DOHH2 (cell line): ENCODE data around the gene EPSTI1.
"Not testable (repeated sequence)": the region's sequence is repeated elsewhere in the genome, so short reads cannot be mapped to it uniquely, and the experiment has no call there.

ENCODE experiments used
- H3F3A ChIP-seq: fragments of 200-600 bp; sonication (generic), shearing (Covaris generic); 2 replicates; pipeline ENCODE4 v1.6.0; 2016; ENCODE audit warnings: antibody characterized with exemption, mild to moderate bottlenecking; ENCODE audit not compliant: control insufficient read depth, insufficient read depth
- H3K27ac ChIP-seq: fragments of 200-600 bp; sonication (generic); 2 replicates; pipeline ENCODE4 v1.5.1; 2014; ENCODE audit warnings: low read depth, mild to moderate bottlenecking, low read length, moderate library complexity
- H3K27me3 ChIP-seq: fragments of 200-600 bp; sonication (generic); 2 replicates; pipeline ENCODE4 v1.6.1; 2014; ENCODE audit warnings: mild to moderate bottlenecking, low read length, mixed read lengths; ENCODE audit not compliant: control insufficient read depth
- H3K36me3 ChIP-seq: fragments of 200-600 bp; sonication (generic); 2 replicates; pipeline ENCODE4 v1.6.1; 2014; ENCODE audit warnings: mild to moderate bottlenecking, low read length, moderate library complexity, mixed read lengths; ENCODE audit not compliant: control insufficient read depth
- H3K4me1 ChIP-seq: fragments of 200-600 bp; sonication (generic); 2 replicates; pipeline ENCODE4 v1.6.1; 2014; ENCODE audit warnings: mild to moderate bottlenecking, low read length, mixed read lengths; ENCODE audit not compliant: control insufficient read depth
- H3K4me2 ChIP-seq: fragments of 200-600 bp; sonication (generic); 2 replicates; pipeline ENCODE4 v1.6.0; 2014; ENCODE audit warnings: mild to moderate bottlenecking, low read length, moderate library complexity
- H3K4me3 ChIP-seq: fragments of 200-600 bp; sonication (generic); 2 replicates; pipeline ENCODE4 v1.5.1; 2014; ENCODE audit warnings: mild to moderate bottlenecking, low read length, mixed read lengths
- H3K79me2 ChIP-seq: fragments of 200-600 bp; sonication (generic); 2 replicates; pipeline ENCODE4 v1.6.1; 2014; ENCODE audit warnings: mild to moderate bottlenecking, low read length, mixed read lengths; ENCODE audit not compliant: control insufficient read depth
- H3K9me2 ChIP-seq: fragments of 200-600 bp; sonication (generic); replicated peaks from 2 replicates; pipeline ENCODE4 v1.6.1; 2014; ENCODE audit warnings: mild to moderate bottlenecking, low read length, mixed read lengths; ENCODE audit not compliant: control insufficient read depth
- H3K9me3 ChIP-seq: fragments of 200-600 bp; sonication (generic); 2 replicates; pipeline ENCODE4 v1.6.1; 2014; ENCODE audit warnings: antibody characterized with exemption, low read length, mixed read lengths; ENCODE audit not compliant: control insufficient read depth, insufficient read depth
- H4K20me1 ChIP-seq: fragments of 200-600 bp; sonication (generic); 2 replicates; pipeline ENCODE4 v1.6.0; 2014; ENCODE audit warnings: low read depth, mild to moderate bottlenecking, antibody characterized with exemption, low read length, moderate library complexity; ENCODE audit not compliant: control insufficient read depth, insufficient read depth
- CTCF ChIP-seq: fragments of 200-600 bp; sonication (generic); IDR thresholded peaks from one replicate; pipeline ENCODE4 v1.5.1; 2014; ENCODE audit warnings: antibody characterized with exemption, mild to moderate bottlenecking, low read depth, low read length; ENCODE audit not compliant: poor library complexity, severe bottlenecking
- EZH2phosphoT487 ChIP-seq: fragments of 200-600 bp; sonication (generic); IDR thresholded peaks from 2 replicates; pipeline ENCODE4 v1.6.1; 2017; ENCODE audit warnings: borderline replicate concordance, mild to moderate bottlenecking, antibody characterized with exemption, low read length, moderate library complexity, mixed read lengths

The EPSTI1 gene

GRCh38 chr13:42992764-42993122 is 702 bp upstream of the EPSTI1 start:
- H3K36me3 ChIP-seq: no peaks in the 10 kb centered on the region
- TF ChIP-seq CTCF (no peak), EZH2phosphoT487 (no peak)
- peaks cover 27% of the 10 kb centered on the region for H3K4me1 ChIP-seq
- H3K27ac ChIP-seq: no peak overlapping the region
- no peaks in the 10 kb centered on the region for H3K9me2 ChIP-seq
- H3K27me3 ChIP-seq: no peaks in the 10 kb centered on the region
- H3K9me3 ChIP-seq: no peaks in the 10 kb centered on the region
- H4K20me1 ChIP-seq: no peaks in the 10 kb centered on the region
- H3K4me3 ChIP-seq: peak overlapping the region; percentile 76
- no peaks in the 10 kb centered on the region; the same call in 1 of the 2 replicates for H3F3A ChIP-seq
- H3K79me2 ChIP-seq: no peaks in the 10 kb centered on the region
- H3K4me2 ChIP-seq: peak overlapping the region; percentile 88

- Histone ChIP-seq H3K4me1 (peaks cover 27% of the 10 kb centered on the region), H3K4me3 (peak overlapping the region; percentile 76), H3K4me2 (peak overlapping the region; percentile 88)
- not testable (repeated sequence) for H3K36me3 ChIP-seq, H3K27ac ChIP-seq, H3K79me2 ChIP-seq, H3F3A ChIP-seq, H4K20me1 ChIP-seq, H3K9me3 ChIP-seq, H3K9me2 ChIP-seq, H3K27me3 ChIP-seq
Observed at GRCh38 chr13:42991233-42991897, 676 bp downstream of the EPSTI1 start.

- H3K9me3 ChIP-seq: no peaks in the 10 kb centered on the region
- no peaks in the 10 kb centered on the region for H3K36me3 ChIP-seq
- H3K4me2 ChIP-seq: no peak overlapping the region; the same call in 1 of the 2 replicates
- no peak overlapping the region for H3K4me3 ChIP-seq
- H3K9me2 ChIP-seq: no peaks in the 10 kb centered on the region
- H3K27me3 ChIP-seq: no peaks in the 10 kb centered on the region
- H3K79me2 ChIP-seq: no peaks in the 10 kb centered on the region
- H3K4me1 ChIP-seq: peaks cover 27% of the 10 kb centered on the region
- TF ChIP-seq EZH2phosphoT487 (no peak), CTCF (no peak)
- H3F3A ChIP-seq: no peaks in the 10 kb centered on the region; the same call in 1 of the 2 replicates
- no peak overlapping the region for H3K27ac ChIP-seq
- no peaks in the 10 kb centered on the region for H4K20me1 ChIP-seq
Observed at GRCh38 chr13:42990291-42991232, 1.5 kb downstream of the EPSTI1 start.

GRCh38 chr13:42986176-42986574 is 5.9 kb downstream of the EPSTI1 start:
- Histone ChIP-seq H3K9me3 (no peaks in the 10 kb centered on the region), H3K4me1 (peaks cover 15% of the 10 kb centered on the region), H3K9me2 (no peaks in the 10 kb centered on the region), H4K20me1 (no peaks in the 10 kb centered on the region), H3F3A (no peaks in the 10 kb centered on the region; the same call in 1 of the 2 replicates), H3K79me2 (no peaks in the 10 kb centered on the region), H3K4me2 (no peak overlapping the region), H3K36me3 (no peaks in the 10 kb centered on the region), H3K4me3 (no peak overlapping the region), H3K27ac (no peak overlapping the region), H3K27me3 (no peaks in the 10 kb centered on the region)
- TF ChIP-seq EZH2phosphoT487: no peak
- TF ChIP-seq CTCF: no peak
